Adrenal gland (tissue), 12 donors: ENCODE measurements around the gene BNC2. TPM values are rescaled to one million over a fixed set of nuclear protein-coding genes. Genes with fewer than 3 reads are reported as not detected.

Source experiments
- DNase-seq, 7 donors: peaks; one replicate each; pipeline ENCODE4 v3.0.0-alpha.2; 2019 to 2020
- H3K27ac ChIP-seq, 5 donors: fragments of 200-600 bp; sonication (generic) in 4 of 5; 1 replicate in 3 of 5; 2 replicates in 2 of 5; pipeline versions ENCODE4 v1.5.1 to v1.8.0; 2016 to 2020; ENCODE audit warnings: mild to moderate bottlenecking in 1 of 5
- H3K27me3 ChIP-seq: fragments of 200-600 bp; 2 replicates; pipeline ENCODE4 v1.8.0; 2021
- H3K36me3 ChIP-seq, 2 donors: fragments of 200-600 bp; replicated peaks in 1 of 2; 1 replicate in 1 of 2; 2 replicates in 1 of 2; pipeline versions ENCODE4 v1.5.1 to v1.8.0; 2018 to 2022
- H3K4me1 ChIP-seq, 2 donors: fragments of 200-600 bp; replicated peaks in 1 of 2; 1 replicate in 1 of 2; 2 replicates in 1 of 2; pipeline versions ENCODE4 v1.5.1 to v1.8.0; 2018 to 2021
- H3K4me3 ChIP-seq, 4 donors: fragments of 200-600 bp; sonication (generic) in 3 of 4; one replicate each; pipeline ENCODE4 v1.5.1; 2016 to 2018
- H3K9me3 ChIP-seq, 3 donors: fragments of 200-600 bp; sonication (generic) in 1 of 3; replicated peaks in 1 of 3; 1 replicate in 2 of 3; 2 replicates in 1 of 3; pipeline versions ENCODE4 v1.5.1 to v1.8.0; 2016 to 2021
- CTCF ChIP-seq, 6 experiments: fragments of 450-650 bp in 4 of 6; fragments of 200-600 bp in 2 of 6; sonication (generic) in 1 of 6; IDR thresholded peaks; 1 replicate in 5 of 6; 2 replicates in 1 of 6; pipeline versions ENCODE4 v1.5.1 to v1.8.0; 2016 to 2021; ENCODE audit warnings: antibody characterized with exemption in 6 of 6, mild to moderate bottlenecking in 2 of 6, moderate library complexity in 1 of 6
- POLR2A ChIP-seq, 2 donors: fragments of 450-650 bp; IDR thresholded peaks; one replicate each; pipeline ENCODE4 v1.6.1; 2017; ENCODE audit warnings: antibody characterized with exemption in 2 of 2, mild to moderate bottlenecking in 2 of 2, moderate library complexity in 1 of 2
- WGBS, 4 donors: extraction: QIAGEN DNeasy Blood & Tissue Kit in 2 of 4; methylation state at CpG; one replicate each; pipeline versions ENCODE4 v1.1.5 to v1.1.7; 2013 to 2017; 5-methylcytosine and 5-hydroxymethylcytosine counted together
- intact Hi-C, 2 donors: fragments of 100-400 bp; cut with DNase I; formaldehyde crosslinking; loops; one replicate each; pipeline versions ENCODE4 v1.14.1 to v1.15.0; 2022 to 2023
- polyA plus RNA-seq, 3 donors: library from polyadenylated mRNA; stranded (reverse); fragments of 200-250 nt in 2 of 3; fragments of 350-450 nt in 1 of 3; fragmentation: Illumina TruSeq in 1 of 3; extraction: RNeasy Lipid Tissue Mini Kit (QIAGEN cat#74804) in 1 of 3; gene quantifications; one replicate each; pipeline ENCODE4 v1.2.3, GENCODE V29; 2013 to 2014
- total RNA-seq, 9 donors: library from RNA; depleted of rRNA in 4 of 9; stranded (reverse); fragments of >200 nt in 4 of 9; fragments of 120-200 nt in 1 of 9; fragmentation: NEBNext Ultra II Directional in 1 of 9; extraction: Animal tissue kit (Norgen Biotek cat#: 25700) in 1 of 9; gene quantifications; one replicate each; pipeline versions ENCODE4 v1.1.0 to v1.2.4, GENCODE V29; 2013 to 2023
- donor health status: healthy with polysubstance abuse.
- donor health status: Bipolar disorder and iron deficiency.
- donor health status: DM: yes; HTN: yes; CAD: no.
- donor health status: DM: no; HTN: no; CAD: no.
- donor health status: DM: no; HTN: no; CAD: no.
- donor health status: DM: yes; HTN: yes; CAD: no.

BNC2 gene
- total and polyA plus RNA-seq, 12 donors = 1.1 to 11.1 (median 5.0) TPM

GRCh38 chr9:16904655-16905054 is 34.2 kb upstream of the BNC2 start:
- no peaks in the 10 kb centered on the region for H3K9me3 ChIP-seq
- no peaks in the 10 kb centered on the region for H3K36me3 ChIP-seq
- H3K4me1 ChIP-seq = no peaks in the 10 kb centered on the region
- no peak overlapping the region for H3K4me3 ChIP-seq
- intact Hi-C loops = no loop called here
- H3K27ac ChIP-seq = no peak overlapping the region
- no peaks in the 10 kb centered on the region for H3K27me3 ChIP-seq
- TF ChIP-seq POLR2A (IDR thresholded peaks at IDR 0.05) = no peak
- TF ChIP-seq CTCF (IDR thresholded peaks at IDR 0.05) = no peak
- WGBS, 4 donors = 62 to 83% (median 73%) methylated on average over 4 of the region's 4 CpGs
- no peak for DNase-seq

GRCh38 chr9:16901590-16901989 is 31.1 kb upstream of the BNC2 start:
- intact Hi-C loops = no loop called here
- H3K4me3 ChIP-seq = no peak overlapping the region
- 82 to 92% (median 86%) methylated on average over 2 of the region's 2 CpGs for WGBS, 4 donors
- no peak for TF ChIP-seq CTCF (IDR thresholded peaks at IDR 0.05)
- TF ChIP-seq POLR2A (IDR thresholded peaks at IDR 0.05) = no peak
- no peaks in the 10 kb centered on the region for H3K27me3 ChIP-seq
- H3K36me3 ChIP-seq = no peaks in the 10 kb centered on the region
- no peaks in the 10 kb centered on the region for H3K4me1 ChIP-seq
- no peak for DNase-seq
- no peak overlapping the region for H3K27ac ChIP-seq
- H3K9me3 ChIP-seq = no peaks in the 10 kb centered on the region

- DNase-seq = no peak
- WGBS, 4 donors = 24 to 38% (median 29%) methylated on average over 2 of the region's 2 CpGs
- no peak overlapping the region for H3K27ac ChIP-seq
- intact Hi-C loops = no loop called here
- H3K27me3 ChIP-seq = no peaks in the 10 kb centered on the region
- H3K4me1 ChIP-seq = no peaks in the 10 kb centered on the region
- H3K4me3 ChIP-seq = no peak overlapping the region
- H3K9me3 ChIP-seq = no peaks in the 10 kb centered on the region
- TF ChIP-seq POLR2A (IDR thresholded peaks at IDR 0.05) (no peak), CTCF (IDR thresholded peaks at IDR 0.05) (no peak)
- H3K36me3 ChIP-seq = no peaks in the 10 kb centered on the region
These were observed 29.1 kb upstream of the BNC2 start for GRCh38 chr9:16899606-16900005.

GRCh38 chr9:16898464-16898863 is 28.0 kb upstream of the BNC2 start:
- intact Hi-C loops = no loop called here
- WGBS, 4 donors = 58 to 78% (median 69%) methylated on average over 2 of the region's 2 CpGs
- Histone ChIP-seq H3K9me3 (no peaks in the 10 kb centered on the region), H3K27ac (no peak overlapping the region), H3K27me3 (no peaks in the 10 kb centered on the region), H3K4me1 (no peaks in the 10 kb centered on the region), H3K36me3 (no peaks in the 10 kb centered on the region), H3K4me3 (no peak overlapping the region)
- TF ChIP-seq POLR2A (IDR thresholded peaks at IDR 0.05) = no peak
- TF ChIP-seq CTCF (IDR thresholded peaks at IDR 0.05) = no peak
- no peak for DNase-seq
